ENCODE results near the gene PLS1.

PLS1 gene

GRCh38 chr3:142676151-142676550, 80.0 kb downstream of the PLS1 start:
- no peaks in the 10 kb centered on the region for H3K27me3 ChIP-seq
- TF ChIP-seq CTCF (IDR thresholded peaks at IDR 0.05; ENCODE audit: low read depth, low read length): no peak
- H3K4me1 ChIP-seq: no peaks in the 10 kb centered on the region
- no peaks in the 10 kb centered on the region for H3K9me3 ChIP-seq
- DNase-seq: no peak
- no peak overlapping the region for H3K4me3 ChIP-seq (ENCODE audit: low read depth, low read length)
- no peaks in the 10 kb centered on the region; the same call in 1 of the 2 replicates for H3K36me3 ChIP-seq

- H3K4me1 ChIP-seq: peaks cover 3% of the 10 kb centered on the region; the same call in 1 of the 2 replicates
- DNase-seq: no peak
- no peaks in the 10 kb centered on the region for H3K36me3 ChIP-seq
- no peaks in the 10 kb centered on the region for H3K9me3 ChIP-seq
- no peak overlapping the region for H3K4me3 ChIP-seq (ENCODE audit: low read depth, low read length)
- H3K27me3 ChIP-seq: no peaks in the 10 kb centered on the region
- TF ChIP-seq CTCF (IDR thresholded peaks at IDR 0.05; ENCODE audit: low read depth, low read length): no peak
Observed at GRCh38 chr3:142680710-142681109, 84.5 kb downstream of the PLS1 start.

GRCh38 chr3:142690613-142691012, 94.4 kb downstream of the PLS1 start:
- Histone ChIP-seq H3K9me3 (no peaks in the 10 kb centered on the region), H3K4me1 (peaks cover 9% of the 10 kb centered on the region), H3K27me3 (no peaks in the 10 kb centered on the region), H3K4me3 (ENCODE audit: low read depth, low read length) (no peak overlapping the region), H3K36me3 (peaks cover 5% of the 10 kb centered on the region; the same call in 1 of the 2 replicates)
- DNase-seq: no peak
- no peak for TF ChIP-seq CTCF (IDR thresholded peaks at IDR 0.05; ENCODE audit: low read depth, low read length)

DNA sequence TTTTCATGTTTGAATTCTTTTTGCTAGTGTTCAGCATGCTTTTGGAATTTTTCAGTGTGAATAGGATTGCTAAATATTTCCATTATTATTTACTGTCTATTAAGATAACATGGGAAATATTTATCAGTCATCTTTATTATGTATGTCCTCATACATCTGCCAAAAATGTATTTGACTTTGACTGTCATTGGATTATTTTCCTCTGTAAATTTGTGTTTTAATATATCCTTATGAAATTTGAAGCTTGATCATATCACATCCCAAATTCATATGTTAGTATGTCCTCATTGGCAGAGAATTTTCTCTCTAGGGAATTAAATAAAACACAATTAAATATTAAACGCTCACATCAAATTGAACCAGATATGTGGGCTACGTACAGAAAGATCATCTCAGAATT, 95.3 kb downstream of the PLS1 start:
- Histone ChIP-seq H3K36me3 (peaks cover 5% of the 10 kb centered on the region; the same call in 1 of the 2 replicates), H3K9me3 (no peaks in the 10 kb centered on the region), H3K27me3 (no peaks in the 10 kb centered on the region), H3K4me3 (ENCODE audit: low read depth, low read length) (no peak overlapping the region), H3K4me1 (peaks cover 9% of the 10 kb centered on the region)
- no peak for TF ChIP-seq CTCF (IDR thresholded peaks at IDR 0.05; ENCODE audit: low read depth, low read length)
- DNase-seq: no peak

GRCh38 chr3:142693136-142693853, 97.1 kb downstream of the PLS1 start:
- H3K9me3 ChIP-seq: no peaks in the 10 kb centered on the region
- no peak overlapping the region for H3K4me3 ChIP-seq (ENCODE audit: low read depth, low read length)
- no peak for DNase-seq

More at GRCh38 chr3:142693136-142693853, 97.1 kb downstream of the PLS1 start:
- Histone ChIP-seq H3K4me1 (peaks cover 9% of the 10 kb centered on the region), H3K36me3 (peaks cover under 1% of the 10 kb centered on the region; the same call in 1 of the 2 replicates), H3K27me3 (no peaks in the 10 kb centered on the region)
- no peak for TF ChIP-seq CTCF (IDR thresholded peaks at IDR 0.05; ENCODE audit: low read depth, low read length)
